GM19452 (cell line): ENCODE results near the gene ADAMTSL2.

Experiments
- ATAC-seq: cut with Tn5 transposase; IDR thresholded peaks from one replicate; pipeline ENCODE4 v1.9.1; 2021; ENCODE audit not compliant: unreplicated experiment

Gene ADAMTSL2

GRCh38 chr9:133529874-133530273 lies 4.6 kb upstream of the ADAMTSL2 start:
- no peak for ATAC-seq

GRCh38 chr9:133531293-133531692 lies 3.2 kb upstream of the ADAMTSL2 start:
- no peak for ATAC-seq

- ATAC-seq: no peak
These were observed 1.4 kb upstream of the ADAMTSL2 start for GRCh38 chr9:133532937-133533668.

- no peak for ATAC-seq
These were observed 647 bp upstream of the ADAMTSL2 start for GRCh38 chr9:133533857-133534256.

- ATAC-seq: no peak
These were observed 888 bp downstream of the ADAMTSL2 start for GRCh38 chr9:133535306-133535877.

- no peak for ATAC-seq
These were observed 1.6 kb downstream of the ADAMTSL2 start for GRCh38 chr9:133536080-133536479.

GRCh38 chr9:133536536-133536935 lies 2.0 kb downstream of the ADAMTSL2 start:
- ATAC-seq: no peak

GRCh38 chr9:133537257-133537656 lies 2.8 kb downstream of the ADAMTSL2 start:
- ATAC-seq: no peak

GRCh38 chr9:133538176-133538575 lies 3.7 kb downstream of the ADAMTSL2 start:
- no peak for ATAC-seq

GRCh38 chr9:133538851-133539833 lies 4.6 kb downstream of the ADAMTSL2 start:
- no peak for ATAC-seq

GRCh38 chr9:133539991-133540697 lies 5.6 kb downstream of the ADAMTSL2 start:
- no peak for ATAC-seq

GRCh38 chr9:133540698-133541025 lies 6.2 kb downstream of the ADAMTSL2 start:
- no peak for ATAC-seq

GRCh38 chr9:133542002-133542401 lies 7.5 kb downstream of the ADAMTSL2 start:
- no peak for ATAC-seq

GRCh38 chr9:133543772-133544467 lies 9.4 kb downstream of the ADAMTSL2 start:
- ATAC-seq: no peak

GRCh38 chr9:133545494-133546286 lies 11.2 kb downstream of the ADAMTSL2 start:
- ATAC-seq: no peak

- ATAC-seq: no peak
These were observed 11.8 kb downstream of the ADAMTSL2 start for GRCh38 chr9:133546287-133546680.

- no peak for ATAC-seq
These were observed 12.6 kb downstream of the ADAMTSL2 start for GRCh38 chr9:133547116-133547515.

- ATAC-seq: no peak
These were observed 16.9 kb downstream of the ADAMTSL2 start for GRCh38 chr9:133551446-133551845.

- no peak for ATAC-seq
These were observed 17.7 kb downstream of the ADAMTSL2 start for GRCh38 chr9:133552236-133552635.

- ATAC-seq: no peak
These were observed 18.6 kb downstream of the ADAMTSL2 start for GRCh38 chr9:133553123-133553522.
